Smooth muscle cell of the pulmonary artery (primary cell): ENCODE measurements around the gene UBE3C. TPM values are rescaled to one million over a fixed set of nuclear protein-coding genes. Genes with fewer than 3 reads are reported as not detected.

Source experiments
- total RNA-seq: library from RNA; depleted of rRNA; stranded (reverse); fragments of >200 nt; gene quantifications from 2 replicates; pipeline ENCODE4 v1.2.3, GENCODE V29; 2014

UBE3C gene
- 89.1 and 97.4 TPM in 2 replicates for total RNA-seq

DNA sequence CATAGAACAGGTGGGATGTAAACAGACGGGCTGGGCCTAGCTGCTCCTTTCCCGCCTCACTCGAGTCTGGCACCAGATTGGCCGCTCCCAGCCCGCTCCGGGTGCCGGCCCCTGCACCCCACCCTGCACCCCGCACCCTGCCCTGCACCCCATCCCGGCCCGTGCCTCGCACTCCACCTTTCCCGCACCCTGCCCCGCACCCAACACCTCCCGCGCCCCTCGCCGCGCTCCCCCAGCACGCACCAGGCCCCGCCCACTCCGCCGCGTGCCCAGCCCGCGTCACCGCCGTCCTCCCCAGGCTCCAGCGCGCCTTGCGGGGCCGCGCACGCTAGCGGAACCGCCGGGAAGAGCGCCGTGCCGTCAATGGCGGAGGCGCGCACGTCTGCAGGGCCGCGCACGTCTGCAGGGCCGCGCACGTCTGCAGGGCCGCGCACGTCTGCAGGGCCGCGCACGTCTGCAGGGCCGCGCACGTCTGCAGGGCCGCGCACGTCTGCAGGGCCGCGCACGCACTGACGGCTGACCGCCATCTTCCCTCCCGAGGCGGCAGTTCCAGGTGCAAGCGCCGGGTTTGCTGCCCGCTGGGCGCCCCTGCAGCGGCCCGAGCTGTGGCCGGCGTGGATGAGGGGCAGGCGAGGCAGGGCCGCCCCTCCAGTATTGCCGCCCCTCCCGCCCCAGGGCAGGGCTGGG lies at the start of gene UBE3C:
TSS of gene UBE3C (plus strand) at position 503 of the 687 bp plus-strand sequence. CDS start 347 bp downstream, outside the sequence.

Other genes with a start within 250 kb of the UBE3C start
- 56.6 and 57.6 TPM in 2 replicates for gene LMBR1, start 245.7 kb upstream of the UBE3C start, total RNA-seq
- 14.3 and 20.7 TPM in 2 replicates for gene NOM1, start 189.2 kb upstream of the UBE3C start, total RNA-seq
- gene MNX1, start 128.3 kb upstream of the UBE3C start, total RNA-seq, result not detected in 2 replicates
- gene DNAJB6, start 198.1 kb downstream of the UBE3C start, total RNA-seq, result 78.2 and 83.4 TPM in 2 replicates